ENCODE measurements around the gene TCF12.

Gene TCF12

GRCh38 chr15:56918046-56918938 is at the start of gene TCF12:
Gene TCF12, plus strand, starts transcription at chr15:56918644. Its CDS starts 1,270 bp downstream, at chr15:56919914.
- peak; percentile 77 to 85 (median 81) for DNase-seq (ENCODE audit: low read depth in 3 of 3)

DNA sequence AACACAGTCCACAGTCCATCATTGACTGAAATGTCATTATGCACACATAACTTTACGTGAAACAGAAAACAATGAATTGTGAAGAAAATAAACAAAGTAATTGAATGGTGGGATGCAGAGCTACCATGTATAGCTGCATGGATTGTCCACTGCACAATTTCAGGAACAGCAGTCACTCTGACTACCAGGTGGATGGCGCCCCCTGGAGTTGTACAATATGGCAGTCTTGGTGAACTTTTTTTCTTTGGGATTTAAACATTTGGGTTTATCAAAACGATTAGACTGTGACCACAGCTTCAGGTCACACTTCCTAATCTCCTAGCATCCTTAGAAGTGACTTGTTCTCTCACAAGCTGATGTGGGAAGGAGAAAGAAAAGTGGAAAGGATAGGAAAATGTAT is 48.9 kb upstream of the TCF12 start:
- no peak for DNase-seq (ENCODE audit: low read depth in 3 of 3)

DNA sequence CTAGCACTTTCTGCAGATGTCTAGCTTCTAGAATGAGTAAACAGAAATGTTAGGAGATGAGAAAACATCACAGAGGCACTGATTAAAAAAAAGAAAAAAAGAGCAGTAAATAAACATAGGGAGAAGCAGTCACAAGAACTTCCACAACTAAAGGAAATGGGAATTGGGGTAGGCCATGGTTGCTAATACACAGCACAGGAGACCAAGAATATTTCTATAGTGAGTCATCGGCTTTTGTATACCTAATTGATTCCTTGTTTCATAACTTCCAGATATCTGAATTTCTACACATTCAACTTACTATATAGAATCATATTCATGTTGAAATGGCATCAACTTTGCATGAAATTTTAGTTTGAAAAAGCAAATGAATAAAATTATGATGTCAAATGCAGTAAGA is 47.3 kb upstream of the TCF12 start:
- DNase-seq (ENCODE audit: low read depth in 3 of 3) = no peak

DNA sequence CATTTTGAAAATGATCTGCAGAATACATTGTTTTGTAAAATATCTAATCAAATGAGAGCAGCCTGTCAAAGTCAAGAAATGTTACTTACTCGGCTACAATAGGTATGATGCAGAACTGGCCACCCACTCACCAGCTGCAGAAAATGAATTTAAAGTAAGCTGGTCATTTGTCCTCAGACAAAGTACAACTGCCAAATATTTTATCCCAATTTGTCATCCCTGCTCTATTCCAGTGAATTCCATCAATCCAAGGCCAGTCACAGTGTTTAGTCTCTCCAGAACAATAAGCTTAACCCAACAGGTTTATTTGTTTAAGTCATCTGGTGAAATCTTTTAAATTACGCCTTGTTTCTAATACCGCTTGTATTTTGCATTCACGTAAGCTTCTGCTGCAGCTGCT is 46.6 kb upstream of the TCF12 start:
- no peak for DNase-seq (ENCODE audit: low read depth in 3 of 3)

DNA sequence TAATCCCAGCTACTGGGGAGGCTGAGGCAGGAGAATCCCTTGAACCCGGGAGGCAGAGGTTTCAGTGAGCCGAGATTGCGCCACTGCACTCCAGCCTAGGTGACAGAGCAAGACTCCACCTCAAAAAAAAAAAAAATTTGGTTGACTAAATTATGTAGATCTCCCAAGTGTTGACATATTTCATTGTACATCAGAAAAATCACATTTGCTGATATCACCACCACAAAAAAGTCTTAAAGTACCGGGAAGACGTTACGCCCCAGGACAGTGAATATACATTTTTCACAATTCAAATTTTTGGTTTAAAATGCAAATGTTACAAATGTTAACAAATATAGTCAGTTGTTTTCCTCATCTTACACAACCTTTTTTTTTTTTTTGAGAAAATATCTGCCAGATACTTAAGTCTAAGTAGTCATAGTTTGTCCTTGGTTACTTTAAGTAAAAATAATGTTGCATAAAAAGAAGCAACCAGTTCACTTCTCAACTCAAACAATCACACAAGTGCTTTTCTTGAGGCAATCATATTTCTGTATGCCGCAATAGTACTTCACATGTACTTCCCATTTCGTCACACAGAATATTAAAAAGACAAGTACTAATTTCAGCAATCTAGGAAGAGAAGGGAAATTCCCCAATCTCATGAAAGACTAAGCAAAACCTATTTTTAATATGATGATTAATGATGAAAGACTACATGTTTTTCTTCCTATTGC is 41.0 kb upstream of the TCF12 start:
- DNase-seq (ENCODE audit: low read depth in 3 of 3) = no peak

GRCh38 chr15:56879502-56879901 is 38.9 kb upstream of the TCF12 start:
- no peak for DNase-seq (ENCODE audit: low read depth in 3 of 3)

GRCh38 chr15:56883088-56883487 is 35.4 kb upstream of the TCF12 start:
- no peak for DNase-seq (ENCODE audit: low read depth in 3 of 3)

GRCh38 chr15:56886363-56886931 is 32.0 kb upstream of the TCF12 start:
- no peak for DNase-seq (ENCODE audit: low read depth in 3 of 3)

GRCh38 chr15:56886932-56887781 is 31.3 kb upstream of the TCF12 start:
- peak; percentile 59 to 69 (median 62) for DNase-seq (ENCODE audit: low read depth in 3 of 3)

GRCh38 chr15:56887782-56888438 is 30.5 kb upstream of the TCF12 start:
- no peak for DNase-seq (ENCODE audit: low read depth in 3 of 3)

DNA sequence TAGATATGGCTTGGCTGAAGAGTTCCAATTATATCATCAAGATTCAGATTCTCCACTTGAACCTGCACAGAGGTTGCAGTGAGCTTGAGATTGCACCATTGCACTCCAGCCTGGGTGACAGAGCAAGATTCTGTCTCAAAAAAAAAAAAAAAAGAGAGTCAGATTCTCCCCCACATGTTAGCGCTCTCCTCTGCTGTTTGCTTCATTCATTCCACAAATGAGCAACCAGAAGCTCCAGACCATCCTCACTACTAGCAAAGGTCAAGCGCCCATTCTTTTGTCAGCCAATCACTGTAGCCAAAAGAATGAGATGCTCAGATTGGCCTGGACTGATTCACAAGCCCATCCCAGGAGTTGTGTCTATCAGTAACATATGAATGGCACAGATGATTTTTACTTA is 28.4 kb upstream of the TCF12 start:
- DNase-seq (ENCODE audit: low read depth in 3 of 3) = no peak

GRCh38 chr15:56891852-56892440 is 26.5 kb upstream of the TCF12 start:
- DNase-seq (ENCODE audit: low read depth in 3 of 3) = no peak

- DNase-seq (ENCODE audit: low read depth in 3 of 3) = no peak
Measured at GRCh38 chr15:56892659-56893363, 25.6 kb upstream of the TCF12 start.

GRCh38 chr15:56893364-56893678 is 25.1 kb upstream of the TCF12 start:
- DNase-seq (ENCODE audit: low read depth in 3 of 3) = no peak

DNA sequence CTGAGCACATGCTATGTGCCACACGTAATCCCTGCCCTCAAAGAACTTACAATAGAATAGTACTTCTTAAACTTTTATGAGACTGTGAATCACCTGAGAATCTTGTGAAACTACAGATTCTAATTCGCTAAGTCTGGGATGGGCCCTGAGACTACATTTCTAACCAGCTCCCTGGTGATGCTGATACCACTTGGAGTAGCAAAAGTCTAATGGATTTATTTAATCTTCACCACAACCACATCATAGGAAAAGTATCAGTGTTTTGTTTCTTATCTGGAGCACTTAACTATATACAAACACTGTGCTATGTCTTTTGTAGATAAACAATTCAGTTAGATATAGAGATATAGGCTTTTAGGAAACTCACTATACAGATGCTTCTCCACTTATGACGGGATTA is 23.8 kb upstream of the TCF12 start:
- no peak for DNase-seq (ENCODE audit: low read depth in 3 of 3)

GRCh38 chr15:56901931-56902330 is 16.5 kb upstream of the TCF12 start:
- DNase-seq (ENCODE audit: low read depth in 3 of 3) = no peak

- no peak for DNase-seq (ENCODE audit: low read depth in 3 of 3)
Measured at GRCh38 chr15:56906766-56907165, 11.7 kb upstream of the TCF12 start.

GRCh38 chr15:56910801-56911200 is 7.6 kb upstream of the TCF12 start:
- no peak for DNase-seq (ENCODE audit: low read depth in 3 of 3)

GRCh38 chr15:56913241-56913640 is 5.2 kb upstream of the TCF12 start:
- DNase-seq (ENCODE audit: low read depth in 3 of 3) = no peak

DNA sequence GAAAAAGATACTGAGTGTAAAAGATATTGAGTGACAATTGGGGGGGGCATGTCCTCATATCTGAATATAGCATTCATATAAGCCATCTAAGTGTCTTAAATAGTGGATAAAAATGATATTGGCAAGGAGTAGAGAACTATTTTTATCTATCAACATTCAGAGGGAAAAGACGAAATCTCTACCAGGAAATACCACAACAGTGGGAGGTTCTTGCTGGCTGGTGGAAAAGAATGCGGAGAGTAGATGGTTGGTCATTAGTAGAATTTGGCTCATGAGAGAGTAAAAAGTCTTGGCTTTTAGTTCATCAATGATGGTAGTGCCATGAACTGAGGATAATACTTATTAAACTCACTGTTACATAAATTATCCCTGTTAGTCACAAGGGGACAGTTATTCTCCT is 4.8 kb upstream of the TCF12 start:
- DNase-seq (ENCODE audit: low read depth in 3 of 3) = no peak
